Endodermal cell (in vitro differentiated cells): ENCODE data around the gene ING5. TPM values are rescaled to one million over a fixed set of nuclear protein-coding genes. Genes with fewer than 3 reads are reported as not detected.

Source experiments
- DNase-seq: peaks from one replicate; pipeline ENCODE4 v3.0.0-alpha.2; 2017
- H3K27ac ChIP-seq: 2 replicates; pipeline ENCODE4 v1.5.1; 2013; ENCODE audit warnings: mild to moderate bottlenecking, low read depth, low read length, moderate library complexity
- H3K27me3 ChIP-seq: 2 replicates; pipeline ENCODE4 v1.6.1; 2013; ENCODE audit warnings: mild to moderate bottlenecking, low read length, moderate library complexity; ENCODE audit not compliant: insufficient read depth, control insufficient read depth, poor library complexity, severe bottlenecking
- H3K36me3 ChIP-seq: 2 replicates; pipeline ENCODE4 v1.7.0; 2013; ENCODE audit warnings: mild to moderate bottlenecking, low read length, moderate library complexity; ENCODE audit not compliant: control insufficient read depth, insufficient read depth
- H3K4me1 ChIP-seq: one replicate; pipeline ENCODE4 v1.7.0; 2013; ENCODE audit warnings: low read length; ENCODE audit not compliant: control insufficient read depth, insufficient read depth
- H3K4me3 ChIP-seq: 2 replicates; pipeline ENCODE4 v1.5.1; 2013; ENCODE audit warnings: mild to moderate bottlenecking, low read length, moderate library complexity
- H3K9ac ChIP-seq: 2 replicates; pipeline ENCODE4 v1.6.1; 2013; ENCODE audit warnings: mild to moderate bottlenecking, low read length, moderate library complexity; ENCODE audit not compliant: poor library complexity, severe bottlenecking; ENCODE audit errors: extremely low read depth
- H3K9me3 ChIP-seq: 2 replicates; pipeline ENCODE4 v1.6.1; 2013; ENCODE audit warnings: mild to moderate bottlenecking, low read length, moderate library complexity; ENCODE audit not compliant: control insufficient read depth
- H3K27ac Mint-ChIP-seq: 2 replicates; pipeline ENCODE4 v1.8.0; 2020; ENCODE audit warnings: mixed read lengths
- H3K27me3 Mint-ChIP-seq: 2 replicates; pipeline ENCODE4 v1.8.0; 2021; ENCODE audit warnings: mild to moderate bottlenecking, mixed read lengths; ENCODE audit not compliant: insufficient read depth
- H3K36me3 Mint-ChIP-seq: 2 replicates; pipeline ENCODE4 v1.8.0; 2020; ENCODE audit warnings: low read depth, mixed read lengths
- H3K4me1 Mint-ChIP-seq: 2 replicates; pipeline ENCODE4 v1.8.0; 2020; ENCODE audit warnings: mixed read lengths
- H3K4me3 Mint-ChIP-seq: 2 replicates; pipeline ENCODE4 v1.8.0; 2020; ENCODE audit warnings: mild to moderate bottlenecking, moderate library complexity, mixed read lengths
- H3K9me3 Mint-ChIP-seq: 2 replicates; pipeline ENCODE4 v1.8.0; 2020; ENCODE audit warnings: mild to moderate bottlenecking, mixed read lengths
- CTCF ChIP-seq: fragments of 200-600 bp; sonication (generic); conservative IDR thresholded peaks from 2 replicates; pipeline ENCODE4 v1.5.0; 2021; ENCODE audit warnings: antibody characterized with exemption, mild to moderate bottlenecking
- WGBS, 2 experiments: methylation state at CpG; one replicate each; pipeline versions ENCODE4 v1.1.5 to v1.1.7; 2013; ENCODE audit warnings: missing lambda C conversion rate in 2 of 2, mixed read lengths in 1 of 2; ENCODE audit not compliant: insufficient coverage in 1 of 2, insufficient read length in 1 of 2; 5-methylcytosine and 5-hydroxymethylcytosine counted together
- total RNA-seq, 2 donors: library from RNA; stranded (reverse); fragmentation: NEBNext Ultra II Directional in 1 of 2; extraction: Animal tissue kit (Norgen Biotek cat#: 25700) in 1 of 2; gene quantifications; 2 replicates in 1 of 2; 3 replicates in 1 of 2; pipeline ENCODE4 v1.2.1, GENCODE V29; 2021

The ING5 gene
- total RNA-seq, 2 donors from 2014 or later: 44.9 to 53.1 TPM

- Histone ChIP-seq H3K4me3 (no peak overlapping the region), H3K27me3 (no peaks in the 10 kb centered on the region), H3K9ac (no peak overlapping the region), H3K4me1 (no peaks in the 10 kb centered on the region), H3K9me3 (peaks cover 27% of the 10 kb centered on the region), H3K36me3 (peaks cover 41% of the 10 kb centered on the region), H3K27ac (no peak overlapping the region)
- Mint-ChIP-seq H3K4me1 (no peaks in the 10 kb centered on the region), H3K27me3 (no peaks in the 10 kb centered on the region), H3K9me3 (peaks cover 35% of the 10 kb centered on the region), H3K4me3 (no peak overlapping the region), H3K36me3 (peaks cover 71% of the 10 kb centered on the region), H3K27ac (no peak overlapping the region)
- 96% methylated on average over 65 to 76 of the region's 76 CpGs for WGBS, 2 experiments
- DNase-seq: no peak
- no peak for TF ChIP-seq CTCF
Observed at GRCh38 chr2:241724975-241725870, 23.4 kb downstream of the ING5 start.

DNA sequence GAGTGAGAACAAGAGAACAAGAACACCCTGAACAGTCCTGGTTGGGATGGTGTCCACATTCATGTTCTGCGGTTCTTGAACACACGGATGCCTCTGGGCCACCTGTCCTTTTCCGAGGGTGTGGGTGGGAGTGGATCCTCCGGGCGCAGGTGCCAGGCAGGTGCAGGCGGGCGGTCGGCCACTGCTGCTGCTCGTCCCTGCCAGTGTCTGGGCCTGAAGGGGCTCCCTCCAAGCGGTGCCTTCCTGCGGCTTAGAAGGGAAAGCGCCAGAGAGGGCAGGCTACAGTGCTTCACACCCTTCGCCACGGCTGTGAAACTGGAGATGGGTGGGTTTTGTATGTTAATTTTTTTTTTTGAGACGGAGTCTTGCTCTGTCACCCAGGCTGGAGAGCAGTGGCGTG is 24.6 kb downstream of the ING5 start:
- H3K4me3 Mint-ChIP-seq: no peak overlapping the region

DNA sequence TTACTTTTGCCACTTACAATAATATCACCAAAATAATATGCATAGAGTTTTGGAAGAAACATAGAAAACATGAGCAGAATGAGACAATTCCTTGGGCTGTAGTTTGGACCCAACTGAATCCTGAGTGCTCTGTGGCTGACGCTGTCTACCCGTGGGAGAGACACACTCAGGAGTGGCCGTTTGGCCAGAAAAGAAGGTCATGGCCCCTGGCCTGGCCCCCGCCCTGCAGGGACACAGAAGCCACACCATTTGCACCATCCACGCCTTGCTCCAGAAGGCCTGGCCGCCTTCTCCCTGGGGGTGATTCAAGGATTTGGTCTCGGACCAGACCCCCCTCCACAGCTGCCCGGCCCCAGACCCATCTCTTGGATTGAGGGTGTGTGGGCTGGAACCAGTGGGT is 26.2 kb downstream of the ING5 start:
- Histone ChIP-seq H3K9ac (no peak overlapping the region), H3K9me3 (peaks cover 8% of the 10 kb centered on the region), H3K27ac (no peak overlapping the region), H3K4me3 (no peak overlapping the region), H3K27me3 (no peaks in the 10 kb centered on the region), H3K36me3 (peaks cover 13% of the 10 kb centered on the region), H3K4me1 (no peaks in the 10 kb centered on the region)
- Mint-ChIP-seq H3K4me3 (no peak overlapping the region), H3K27me3 (peaks cover 1% of the 10 kb centered on the region), H3K4me1 (no peaks in the 10 kb centered on the region), H3K27ac (no peak overlapping the region), H3K36me3 (peaks cover 44% of the 10 kb centered on the region), H3K9me3 (peaks cover 14% of the 10 kb centered on the region)
- WGBS, 2 experiments: 95 to 98% methylated on average over 4 to 8 of the region's 8 CpGs
- no peak for DNase-seq
- no peak for TF ChIP-seq CTCF

More for the DNA sequence above, 24.6 kb downstream of the ING5 start:
- Mint-ChIP-seq H3K36me3 (peaks cover 59% of the 10 kb centered on the region), H3K27ac (no peak overlapping the region), H3K4me1 (no peaks in the 10 kb centered on the region), H3K9me3 (peaks cover 29% of the 10 kb centered on the region), H3K27me3 (no peaks in the 10 kb centered on the region)
- no peak overlapping the region for H3K27ac ChIP-seq
- WGBS, 2 experiments: 94 to 98% methylated on average over 11 to 16 of the region's 16 CpGs
- no peak overlapping the region for H3K4me3 ChIP-seq
- no peak for DNase-seq
- no peak for TF ChIP-seq CTCF
- peaks cover 23% of the 10 kb centered on the region for H3K9me3 ChIP-seq
- H3K4me1 ChIP-seq: no peaks in the 10 kb centered on the region
- H3K27me3 ChIP-seq: no peaks in the 10 kb centered on the region
- no peak overlapping the region for H3K9ac ChIP-seq
- H3K36me3 ChIP-seq: peaks cover 29% of the 10 kb centered on the region
